ENCODE results near the gene ABHD17B. TPM values are rescaled to one million over a fixed set of nuclear protein-coding genes. Genes with fewer than 3 reads are reported as not detected.

The ABHD17B gene
- total and polyA plus RNA-seq, 12 donors = 2.4 to 45.2 (median 15.3) TPM

DNA sequence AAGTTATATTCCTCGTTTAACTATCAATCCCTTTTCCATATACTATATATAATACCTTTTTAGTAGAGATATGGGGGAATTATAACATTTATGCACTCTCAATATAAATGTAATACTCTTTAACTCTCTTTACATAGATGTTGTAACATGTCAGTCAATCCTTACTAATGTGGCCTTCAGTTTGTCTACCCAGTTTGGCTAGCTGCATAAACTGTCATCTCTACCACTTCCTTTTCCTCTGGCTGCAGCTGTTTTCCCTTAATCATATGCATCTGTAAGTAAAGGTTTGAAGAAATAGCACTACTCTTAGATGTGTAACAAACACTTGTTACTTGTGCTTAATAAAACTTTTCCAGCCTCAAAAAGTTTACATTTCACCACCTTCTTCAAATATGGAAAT lies 13.4 kb downstream of the ABHD17B start:
- Histone ChIP-seq H3K36me3 (replicated peaks in 1 of 2) (no peaks in the 10 kb centered on the region), H3K27ac (no peak overlapping the region), H3K9me3 (replicated peaks in 1 of 3) (no peaks in the 10 kb centered on the region), H3K4me3 (no peak overlapping the region), H3K4me1 (replicated peaks in 1 of 2) (peaks cover 0 to 21% of the 10 kb centered on the region in 2 donors), H3K27me3 (no peaks in the 10 kb centered on the region)
- 81 to 88% (median 83%) methylated on average over 1 of the region's 1 CpG for whole genome bisulfite sequencing, 4 donors
- no peak for DNase-seq
- TF ChIP-seq, protein P1, sequence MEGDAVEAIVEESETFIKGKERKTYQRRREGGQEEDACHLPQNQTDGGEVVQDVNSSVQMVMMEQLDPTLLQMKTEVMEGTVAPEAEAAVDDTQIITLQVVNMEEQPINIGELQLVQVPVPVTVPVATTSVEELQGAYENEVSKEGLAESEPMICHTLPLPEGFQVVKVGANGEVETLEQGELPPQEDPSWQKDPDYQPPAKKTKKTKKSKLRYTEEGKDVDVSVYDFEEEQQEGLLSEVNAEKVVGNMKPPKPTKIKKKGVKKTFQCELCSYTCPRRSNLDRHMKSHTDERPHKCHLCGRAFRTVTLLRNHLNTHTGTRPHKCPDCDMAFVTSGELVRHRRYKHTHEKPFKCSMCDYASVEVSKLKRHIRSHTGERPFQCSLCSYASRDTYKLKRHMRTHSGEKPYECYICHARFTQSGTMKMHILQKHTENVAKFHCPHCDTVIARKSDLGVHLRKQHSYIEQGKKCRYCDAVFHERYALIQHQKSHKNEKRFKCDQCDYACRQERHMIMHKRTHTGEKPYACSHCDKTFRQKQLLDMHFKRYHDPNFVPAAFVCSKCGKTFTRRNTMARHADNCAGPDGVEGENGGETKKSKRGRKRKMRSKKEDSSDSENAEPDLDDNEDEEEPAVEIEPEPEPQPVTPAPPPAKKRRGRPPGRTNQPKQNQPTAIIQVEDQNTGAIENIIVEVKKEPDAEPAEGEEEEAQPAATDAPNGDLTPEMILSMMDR (IDR thresholded peaks at IDR 0.05) = no peak
- no peak for TF ChIP-seq POLR2A (IDR thresholded peaks at IDR 0.05)
- intact Hi-C loops (cut with DNase I) = no loop called here

DNA sequence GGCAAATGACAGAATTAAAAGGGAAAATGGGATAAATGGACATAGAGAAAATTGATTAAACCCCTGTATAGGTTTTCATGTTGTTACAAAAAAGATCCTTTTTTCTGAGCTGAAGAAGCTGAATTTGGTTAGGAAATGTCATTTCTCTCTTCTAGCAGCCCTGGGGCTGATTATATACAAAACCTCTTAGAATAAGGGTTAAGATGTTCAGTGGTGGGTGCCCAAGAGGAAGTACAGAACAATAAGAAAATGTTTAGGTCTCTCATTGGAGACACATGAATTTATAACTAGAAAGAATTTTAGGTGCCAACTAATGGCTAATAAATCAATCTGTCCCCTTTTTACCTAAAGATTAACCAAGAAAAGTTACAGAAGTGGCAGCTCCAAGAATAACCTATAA lies 14.2 kb downstream of the ABHD17B start:
- TF ChIP-seq, protein P1 (IDR thresholded peaks at IDR 0.05) = no peak
- no peak for TF ChIP-seq POLR2A (IDR thresholded peaks at IDR 0.05)
- Histone ChIP-seq H3K4me1 (replicated peaks in 1 of 2) (peaks cover 0 to 17% of the 10 kb centered on the region in 2 donors), H3K4me3 (no peak overlapping the region), H3K27ac (no peak overlapping the region), H3K27me3 (no peaks in the 10 kb centered on the region), H3K9me3 (replicated peaks in 1 of 3) (no peaks in the 10 kb centered on the region), H3K36me3 (replicated peaks in 1 of 2) (no peaks in the 10 kb centered on the region)
- intact Hi-C loops (cut with DNase I) = no loop called here
- DNase-seq = no peak

DNA sequence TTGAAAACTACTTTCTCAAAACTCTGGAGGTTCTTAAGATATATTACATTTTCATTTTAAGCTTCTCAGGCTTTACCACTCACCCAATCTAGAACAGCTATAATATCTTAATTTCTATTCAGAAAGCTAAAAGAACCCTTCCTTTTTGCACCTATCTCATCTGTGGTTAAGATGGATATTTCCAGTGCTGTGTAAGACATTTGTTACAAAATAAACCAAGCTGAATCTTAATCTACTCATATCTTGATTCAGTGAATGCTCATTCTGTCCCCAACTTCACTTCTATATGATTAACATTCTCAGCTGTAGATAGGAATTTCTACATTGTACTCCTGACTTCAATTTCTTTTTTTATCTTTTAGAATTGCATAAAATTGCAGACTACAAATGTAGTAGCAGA lies 15.0 kb downstream of the ABHD17B start:
- H3K4me3 ChIP-seq = no peak overlapping the region
- TF ChIP-seq, protein P1 (IDR thresholded peaks at IDR 0.05) = no peak
- TF ChIP-seq POLR2A (IDR thresholded peaks at IDR 0.05) = no peak
- intact Hi-C loops (cut with DNase I) = no loop called here
- DNase-seq = no peak
- H3K36me3 ChIP-seq (replicated peaks in 1 of 2) = no peaks in the 10 kb centered on the region
- H3K9me3 ChIP-seq (replicated peaks in 1 of 3) = no peaks in the 10 kb centered on the region
- no peaks in the 10 kb centered on the region for H3K27me3 ChIP-seq
- H3K27ac ChIP-seq = no peak overlapping the region
- H3K4me1 ChIP-seq (replicated peaks in 1 of 2) = peaks cover 0 to 17% of the 10 kb centered on the region in 2 donors

DNA sequence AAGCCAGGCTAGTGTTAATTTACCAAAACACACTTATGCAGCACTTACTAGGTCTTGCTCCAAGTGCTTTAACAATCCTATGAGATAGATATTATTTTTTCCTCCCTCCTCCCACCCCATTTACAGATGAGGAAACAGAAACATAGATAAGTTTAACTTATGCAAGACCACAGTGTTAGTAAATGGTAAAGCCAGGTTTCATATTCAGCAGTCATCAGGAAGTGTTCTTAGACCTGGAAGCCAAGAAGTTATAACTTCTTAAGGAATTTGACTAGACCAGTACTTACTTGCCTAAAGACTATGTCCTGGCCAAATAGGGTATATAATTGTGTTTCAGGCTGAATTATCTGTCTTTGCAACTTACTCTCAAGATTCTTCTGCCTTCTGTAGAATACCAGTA lies 15.9 kb downstream of the ABHD17B start:
- no peak for DNase-seq
- intact Hi-C loops (cut with DNase I) = no loop called here
- Histone ChIP-seq H3K9me3 (replicated peaks in 1 of 3) (no peaks in the 10 kb centered on the region), H3K27me3 (no peaks in the 10 kb centered on the region), H3K4me3 (no peak overlapping the region), H3K4me1 (replicated peaks in 1 of 2) (peaks cover 0 to 17% of the 10 kb centered on the region in 2 donors), H3K27ac (no peak overlapping the region), H3K36me3 (replicated peaks in 1 of 2) (no peaks in the 10 kb centered on the region)
- TF ChIP-seq, protein P1 (IDR thresholded peaks at IDR 0.05) = no peak
- TF ChIP-seq POLR2A (IDR thresholded peaks at IDR 0.05) = no peak

All from adrenal gland (tissue), 12 donors.